Smooth muscle cell (in vitro differentiated cells): ENCODE measurements around the gene ATAD3A. TPM values are rescaled to one million over a fixed set of nuclear protein-coding genes. Genes with fewer than 3 reads are reported as not detected.
A peak's percentile ranks its signal among the peaks of the same experiment; 100 is the strongest.

Experiments
- DNase-seq: peaks from one replicate; lab custom pipeline; 2025; ENCODE audit not compliant: unreplicated experiment; lab: John Stamatoyannopoulos, UW
- H2AFZ ChIP-seq: fragments of 200-600 bp; sonication (generic); 2 replicates; pipeline ENCODE4 v1.6.0; 2016; ENCODE audit warnings: antibody characterized with exemption, low read depth, mild to moderate bottlenecking
- H3F3A ChIP-seq: fragments of 200-600 bp; sonication (generic); 2 replicates; pipeline ENCODE4 v1.6.0; 2017; ENCODE audit warnings: antibody characterized with exemption, low read depth
- H3K27ac ChIP-seq: fragments of 200-600 bp; sonication (generic); 2 replicates; pipeline ENCODE4 v1.5.1; 2016; ENCODE audit warnings: low read depth, mild to moderate bottlenecking
- H3K27me3 ChIP-seq: fragments of 200-600 bp; sonication (generic); 2 replicates; pipeline ENCODE4 v1.6.1; 2016; ENCODE audit warnings: low read depth, mild to moderate bottlenecking
- H3K36me3 ChIP-seq: fragments of 200-600 bp; sonication (generic); 2 replicates; pipeline ENCODE4 v1.5.1; 2016; ENCODE audit warnings: low read depth
- H3K4me1 ChIP-seq: fragments of 200-600 bp; sonication (generic); 2 replicates; pipeline ENCODE4 v1.5.1; 2016; ENCODE audit warnings: low read depth
- H3K4me2 ChIP-seq: fragments of 200-600 bp; sonication (generic); 2 replicates; pipeline ENCODE4 v1.6.0; 2016; ENCODE audit warnings: mild to moderate bottlenecking
- H3K4me3 ChIP-seq: fragments of 200-600 bp; sonication (generic); 2 replicates; pipeline ENCODE4 v1.5.1; 2016; ENCODE audit warnings: mild to moderate bottlenecking
- H3K79me2 ChIP-seq: fragments of 200-600 bp; sonication (generic); 2 replicates; pipeline ENCODE4 v1.6.0; 2016; ENCODE audit warnings: low read depth, mild to moderate bottlenecking
- H3K9ac ChIP-seq: fragments of 200-600 bp; sonication (generic); 2 replicates; pipeline ENCODE4 v1.6.0; 2016; ENCODE audit warnings: low read depth
- H3K9me3 ChIP-seq: fragments of 200-600 bp; sonication (generic); replicated peaks from 2 replicates; pipeline ENCODE4 v1.5.1; 2016; ENCODE audit warnings: low read depth
- H4K20me1 ChIP-seq: fragments of 200-600 bp; sonication (generic); 2 replicates; pipeline ENCODE4 v1.6.0; 2016; ENCODE audit warnings: low read depth
- CTCF ChIP-seq: fragments of 200-600 bp; sonication (generic); IDR thresholded peaks from 2 replicates; pipeline ENCODE4 v1.5.1; 2017; ENCODE audit warnings: borderline replicate concordance, mild to moderate bottlenecking, antibody characterized with exemption; ENCODE audit not compliant: insufficient read depth, poor library complexity, severe bottlenecking
- WGBS: methylation state at CpG from one replicate; pipeline ENCODE4 v1.1.7; 2016; ENCODE audit warnings: low lambda C conversion rate; 5-methylcytosine and 5-hydroxymethylcytosine counted together
- polyA plus RNA-seq: library from polyadenylated mRNA; unstranded; fragments of >200 nt; fragmentation: Nextera tagmentation; extraction: Ambion mirVana; gene quantifications from 2 replicates; pipeline ENCODE4 v1.2.1, GENCODE V29; 2016
- total RNA-seq: library from RNA; depleted of rRNA; stranded (reverse); fragments of >200 nt; gene quantifications from 2 replicates; pipeline ENCODE4 v1.2.3, GENCODE V29; 2014

ATAD3A gene
- total and polyA plus RNA-seq, 2 experiments from 2014 or later: 14.3 to 58.0 TPM

GRCh38 chr1:1573843-1574720 is 62.1 kb downstream of the ATAD3A start:
- Histone ChIP-seq H3K4me1 (peaks cover 6% of the 10 kb centered on the region), H3F3A (peaks cover 16% of the 10 kb centered on the region), H3K36me3 (no peaks in the 10 kb centered on the region), H3K9ac (peak overlapping the region; percentile 99), H3K9me3 (no peaks in the 10 kb centered on the region), H3K4me2 (peak overlapping the region; percentile 94), H4K20me1 (peaks cover 46% of the 10 kb centered on the region), H2AFZ (peak overlapping the region; percentile 73), H3K27ac (peak overlapping the region; percentile 99), H3K79me2 (peaks cover 53% of the 10 kb centered on the region), H3K4me3 (peak overlapping the region; percentile 100), H3K27me3 (no peaks in the 10 kb centered on the region)
- TF ChIP-seq CTCF: peak; percentile 21
- 2% methylated on average over 78 of the region's 96 CpGs for WGBS
- peak; percentile 76 for DNase-seq

- DNase-seq: peak; percentile 76
- Histone ChIP-seq H4K20me1 (peaks cover 38% of the 10 kb centered on the region), H3K9me3 (no peaks in the 10 kb centered on the region), H3K4me3 (peak within 1 kb of the TSS; percentile 100), H3K27me3 (no peaks in the 10 kb centered on the region), H3K79me2 (peaks cover 45% of the 10 kb centered on the region), H3K27ac (peak within 1 kb of the TSS; percentile 99), H2AFZ (peak within 1 kb of the TSS; percentile 73), H3K4me1 (peaks cover 6% of the 10 kb centered on the region), H3K36me3 (no peaks in the 10 kb centered on the region), H3K4me2 (peak within 1 kb of the TSS; percentile 94), H3K9ac (peak within 1 kb of the TSS; percentile 99), H3F3A (peaks cover 11% of the 10 kb centered on the region)
- TF ChIP-seq CTCF: no peak
- 1% methylated on average over 87 of the region's 87 CpGs for WGBS
Measured at GRCh38 chr1:1574721-1575537, 63.0 kb downstream of the ATAD3A start, which contains the start of gene SSU72. Gene SSU72 (minus strand): TSS chr1:1574863. CDS start chr1:1574557, 306 bp downstream.

- Histone ChIP-seq H3K27ac (no peak overlapping the region), H3K27me3 (peaks cover 12% of the 10 kb centered on the region), H3F3A (peaks cover 9% of the 10 kb centered on the region), H2AFZ (no peak overlapping the region), H3K4me3 (no peak overlapping the region), H3K4me2 (no peak overlapping the region), H3K79me2 (peaks cover 19% of the 10 kb centered on the region), H4K20me1 (peaks cover 12% of the 10 kb centered on the region), H3K9me3 (no peaks in the 10 kb centered on the region), H3K9ac (no peak overlapping the region), H3K4me1 (peaks cover 6% of the 10 kb centered on the region), H3K36me3 (no peaks in the 10 kb centered on the region)
- 83% methylated on average over 10 of the region's 10 CpGs for whole genome bisulfite sequencing
- no peak for DNase-seq
- no peak for TF ChIP-seq CTCF
Measured at GRCh38 chr1:1577367-1578011, 65.5 kb downstream of the ATAD3A start.
